GM06990 (cell line): ENCODE measurements around the gene F2.

Source experiments
- DNase-seq: peaks from one replicate; pipeline ENCODE4 v3.0.0-alpha.2; 2011; ENCODE audit not compliant: insufficient read length; ENCODE audit errors: extremely low read depth
- H3K27me3 ChIP-seq: replicated peaks from 2 replicates; pipeline ENCODE4 v1.6.0; 2011; ENCODE audit warnings: low read length; ENCODE audit not compliant: control insufficient read depth, insufficient read depth
- H3K36me3 ChIP-seq: 2 replicates; pipeline ENCODE4 v1.5.1; 2011; ENCODE audit warnings: low read length; ENCODE audit not compliant: control insufficient read depth, insufficient read depth
- H3K4me3 ChIP-seq: replicated peaks from 2 replicates; pipeline ENCODE4 v1.5.1; 2011; ENCODE audit warnings: low read depth, mild to moderate bottlenecking, control low read depth, low read length
- TF ChIP-seq, protein P1 (sequence below): IDR thresholded peaks from 2 replicates; pipeline ENCODE4 v1.5.1; 2011; ENCODE audit warnings: low read length, control low read depth, mild to moderate bottlenecking, inconsistent platforms; ENCODE audit not compliant: insufficient read depth, poor library complexity, severe bottlenecking

F2 gene

DNA sequence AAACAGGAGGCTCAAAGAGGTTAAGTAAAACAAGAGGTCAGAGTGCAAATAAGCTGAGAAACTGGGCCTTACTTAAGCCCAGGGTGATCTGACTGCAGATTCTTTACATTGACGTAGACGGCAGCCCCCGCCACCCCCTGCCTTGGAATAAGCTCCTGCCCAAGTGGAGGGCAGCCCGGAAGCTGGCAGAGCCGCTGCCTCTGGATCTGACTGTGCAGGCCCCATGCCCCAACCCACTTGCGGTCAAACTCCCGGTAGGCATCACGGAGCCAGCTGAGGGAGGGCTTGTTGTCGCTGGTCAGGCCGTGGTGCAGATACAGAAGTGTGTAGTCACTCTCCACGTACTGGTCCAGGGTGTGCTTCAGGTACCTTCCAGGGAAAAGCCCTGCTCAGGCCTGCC is 37.2 kb upstream of the F2 start:
- Histone ChIP-seq H3K4me3 (no peak overlapping the region), H3K27me3 (no peaks in the 10 kb centered on the region), H3K36me3 (peaks cover 19% of the 10 kb centered on the region)
- no peak for DNase-seq
- TF ChIP-seq, protein P1, sequence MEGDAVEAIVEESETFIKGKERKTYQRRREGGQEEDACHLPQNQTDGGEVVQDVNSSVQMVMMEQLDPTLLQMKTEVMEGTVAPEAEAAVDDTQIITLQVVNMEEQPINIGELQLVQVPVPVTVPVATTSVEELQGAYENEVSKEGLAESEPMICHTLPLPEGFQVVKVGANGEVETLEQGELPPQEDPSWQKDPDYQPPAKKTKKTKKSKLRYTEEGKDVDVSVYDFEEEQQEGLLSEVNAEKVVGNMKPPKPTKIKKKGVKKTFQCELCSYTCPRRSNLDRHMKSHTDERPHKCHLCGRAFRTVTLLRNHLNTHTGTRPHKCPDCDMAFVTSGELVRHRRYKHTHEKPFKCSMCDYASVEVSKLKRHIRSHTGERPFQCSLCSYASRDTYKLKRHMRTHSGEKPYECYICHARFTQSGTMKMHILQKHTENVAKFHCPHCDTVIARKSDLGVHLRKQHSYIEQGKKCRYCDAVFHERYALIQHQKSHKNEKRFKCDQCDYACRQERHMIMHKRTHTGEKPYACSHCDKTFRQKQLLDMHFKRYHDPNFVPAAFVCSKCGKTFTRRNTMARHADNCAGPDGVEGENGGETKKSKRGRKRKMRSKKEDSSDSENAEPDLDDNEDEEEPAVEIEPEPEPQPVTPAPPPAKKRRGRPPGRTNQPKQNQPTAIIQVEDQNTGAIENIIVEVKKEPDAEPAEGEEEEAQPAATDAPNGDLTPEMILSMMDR: no peak

- DNase-seq: no peak
- TF ChIP-seq, protein P1: no peak
- Histone ChIP-seq H3K27me3 (no peaks in the 10 kb centered on the region), H3K36me3 (peaks cover 17% of the 10 kb centered on the region), H3K4me3 (no peak overlapping the region)
Observed at GRCh38 chr11:46682773-46683752, 36.0 kb upstream of the F2 start.

DNA sequence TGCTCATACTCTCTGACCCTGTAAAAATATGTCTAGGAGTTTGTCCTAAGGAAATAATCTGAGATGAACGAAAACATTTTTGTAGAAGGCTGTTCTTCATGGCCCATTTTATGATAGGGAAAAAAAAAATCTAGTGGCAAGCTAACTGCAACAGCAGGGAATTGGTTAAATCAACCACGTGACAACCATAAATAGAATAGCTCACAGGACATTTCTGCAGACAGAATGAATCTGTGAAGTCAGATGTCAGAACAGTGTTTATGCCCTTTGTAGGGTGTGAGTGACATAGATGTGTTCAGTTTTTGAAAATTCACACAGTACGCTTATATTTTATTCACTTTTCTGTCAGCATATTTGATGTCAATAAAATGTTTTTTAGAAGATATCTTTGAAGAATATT is 34.6 kb upstream of the F2 start:
- no peak for DNase-seq
- no peaks in the 10 kb centered on the region for H3K27me3 ChIP-seq
- no peak overlapping the region for H3K4me3 ChIP-seq
- peaks cover 12% of the 10 kb centered on the region for H3K36me3 ChIP-seq
- TF ChIP-seq, protein P1: no peak

DNA sequence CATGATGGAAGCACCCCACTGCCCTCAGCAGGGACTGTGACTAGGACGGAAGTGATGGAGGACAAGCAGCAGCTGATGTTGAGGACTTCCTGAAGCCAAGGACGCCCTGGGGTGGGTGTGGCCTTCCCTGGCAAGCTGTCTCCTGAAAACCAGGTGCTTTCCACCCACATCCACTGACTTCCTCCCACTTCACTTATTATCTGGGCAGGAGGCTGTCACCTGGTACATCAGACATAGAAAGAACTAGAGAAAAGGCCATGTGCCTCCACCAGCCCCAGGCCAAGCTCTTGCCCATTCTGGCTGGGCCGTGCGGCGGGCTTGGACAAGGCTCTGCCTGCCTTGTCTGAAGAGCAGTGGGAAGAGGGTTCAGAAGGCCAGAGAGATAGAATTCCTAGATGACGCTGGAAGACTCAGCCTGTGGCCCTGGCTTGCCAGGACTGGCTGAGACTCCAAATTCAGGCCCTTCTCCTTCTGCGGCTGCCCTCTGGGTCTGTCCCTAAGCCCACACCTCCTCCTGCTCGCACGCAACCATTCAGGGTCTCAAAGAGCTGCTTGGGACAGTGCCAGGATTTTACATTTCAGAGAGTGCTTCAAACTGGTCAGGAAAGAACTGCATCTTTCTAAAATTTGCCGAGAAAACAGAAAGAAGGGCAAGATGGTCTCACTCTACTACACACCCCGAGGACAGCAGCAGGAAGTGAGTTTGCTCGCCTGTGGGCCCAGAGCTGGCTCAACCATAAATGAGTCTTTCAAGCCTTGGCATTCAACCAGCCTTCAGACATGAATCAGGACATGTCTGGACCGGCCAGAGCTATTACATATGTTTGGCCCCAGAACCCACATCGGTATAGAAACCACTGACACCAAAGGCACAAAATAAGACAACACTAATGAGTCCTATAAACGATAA is 31.9 kb upstream of the F2 start:
- Histone ChIP-seq H3K27me3 (no peaks in the 10 kb centered on the region), H3K4me3 (no peak overlapping the region), H3K36me3 (peaks cover 8% of the 10 kb centered on the region)
- TF ChIP-seq, protein P1: no peak
- no peak for DNase-seq

DNA sequence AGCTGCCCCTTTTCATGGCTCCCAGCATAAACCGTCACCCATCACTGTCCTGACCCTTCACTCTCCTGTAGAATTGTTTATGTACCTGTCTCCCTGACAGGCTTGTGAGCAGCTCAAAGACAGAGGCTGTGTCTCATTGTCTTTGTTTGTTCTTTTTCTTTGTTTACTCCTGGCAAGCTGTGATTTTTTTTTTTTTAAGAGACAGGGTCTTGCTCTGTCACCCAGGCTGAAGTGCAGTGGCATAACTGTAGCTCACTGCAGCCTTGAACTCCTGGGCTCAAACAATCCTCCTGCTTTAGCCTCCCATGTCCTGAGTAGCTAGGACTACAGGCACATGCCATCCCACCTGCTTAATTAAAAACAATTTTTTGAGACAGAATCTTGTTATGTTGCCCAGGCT is 28.3 kb upstream of the F2 start:
- Histone ChIP-seq H3K36me3 (peaks cover 29% of the 10 kb centered on the region), H3K27me3 (no peaks in the 10 kb centered on the region), H3K4me3 (no peak overlapping the region)
- no peak for DNase-seq
- TF ChIP-seq, protein P1: no peak
